Measurements from ENCODE around the gene SLC25A2.
"Not testable (repeated sequence)": the region's sequence is repeated elsewhere in the genome, so short reads cannot be mapped to it uniquely, and the experiment has no call there.

The SLC25A2 gene

DNA sequence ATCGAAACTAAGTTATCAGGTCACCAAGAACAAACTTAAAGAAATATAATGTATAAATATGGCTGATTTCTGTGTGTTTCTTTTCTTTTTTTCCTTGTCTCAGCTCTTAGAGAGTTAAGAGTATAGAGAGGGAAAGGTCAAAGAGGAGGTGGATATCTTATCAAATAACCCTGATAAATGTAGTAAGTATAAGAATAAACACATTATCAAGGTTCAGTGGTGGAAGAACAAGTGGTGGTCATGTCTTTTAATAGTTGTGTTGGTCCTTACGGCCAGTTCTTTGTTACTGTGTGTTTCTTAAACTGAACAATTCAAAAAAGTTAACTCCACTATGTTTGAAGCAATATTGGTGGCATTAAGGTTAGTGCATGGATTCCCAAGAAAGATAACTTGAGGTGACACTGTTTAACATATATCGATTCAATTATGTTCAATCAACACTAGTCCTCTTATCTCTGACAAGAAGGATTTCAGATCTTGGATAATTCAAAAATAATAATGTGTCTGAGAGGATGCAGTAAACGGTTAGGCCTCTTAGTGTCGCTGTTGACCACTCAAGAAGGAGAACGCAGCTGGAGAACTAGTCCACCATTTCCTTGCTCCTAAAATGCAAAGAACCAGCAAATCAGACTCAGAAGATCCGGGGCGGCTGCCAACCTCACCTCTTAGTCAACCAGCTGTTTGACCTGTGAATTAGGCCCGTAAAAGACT, 39.5 kb upstream of the SLC25A2 start, which contains the start of gene PCDHGA3:
Gene PCDHGA3, plus strand, starts transcription at position 588 of the 711 bp plus-strand sequence. CDS start 205 bp downstream, outside the sequence.
- peak in 2 of 3 donors; percentile 66 to 76 for DNase-seq
- 2% methylated on average over 6 of the region's 9 CpGs for WGBS (ENCODE audit: insufficient coverage)
- peaks cover 13 to 83% (median 27%) of the 10 kb centered on the region in 5 experiments for H3K27me3 ChIP-seq (replicated peaks in 2 of 5; ENCODE audit: control insufficient read depth in 4 of 5, insufficient read depth in 5 of 5, low read length in 4 of 5)
- no peak within 1 kb of the TSS for H3K27ac ChIP-seq (ENCODE audit: insufficient read depth in 1 of 2, low read depth in 1 of 2, low read length in 2 of 2, poor library complexity in 1 of 2, severe bottlenecking in 2 of 2)
- H3K9me3 ChIP-seq (ENCODE audit: control extremely low read depth in 1 of 5, control insufficient read depth in 4 of 5, insufficient read depth in 2 of 5, low read depth in 1 of 5, low read length in 4 of 5), result peaks cover 12 to 64% (median 42%) of the 10 kb centered on the region in 5 experiments
- POLR2A ChIA-PET, result no interaction called here
- H3K4me3 ChIP-seq (ENCODE audit: control insufficient read depth in 1 of 7, extremely low read depth in 1 of 7, insufficient read depth in 4 of 7, low read depth in 2 of 7, low read length in 6 of 7), result peak within 1 kb of the TSS in 4 of 7 experiments; percentile 6 to 51 (median 10)
- H3K36me3 ChIP-seq (ENCODE audit: control insufficient read depth in 4 of 4, insufficient read depth in 4 of 4, low read length in 3 of 4), result peaks cover 0 to 9% (median 0%) of the 10 kb centered on the region in 4 experiments
- CTCF ChIA-PET, result interaction anchor here (0.7 to 2.6 kb wide), 6 partner anchors 9 to 73 kb away, joined by 3 to 7 read pairs (median 4); partner anchors contain the start of genes PCDHGA1, PCDHGA4 and TAF7
- H3K4me1 ChIP-seq (ENCODE audit: control extremely low read depth in 1 of 4, control insufficient read depth in 4 of 4, insufficient read depth in 4 of 4, low read length in 3 of 4), result no peaks in the 10 kb centered on the region

DNA sequence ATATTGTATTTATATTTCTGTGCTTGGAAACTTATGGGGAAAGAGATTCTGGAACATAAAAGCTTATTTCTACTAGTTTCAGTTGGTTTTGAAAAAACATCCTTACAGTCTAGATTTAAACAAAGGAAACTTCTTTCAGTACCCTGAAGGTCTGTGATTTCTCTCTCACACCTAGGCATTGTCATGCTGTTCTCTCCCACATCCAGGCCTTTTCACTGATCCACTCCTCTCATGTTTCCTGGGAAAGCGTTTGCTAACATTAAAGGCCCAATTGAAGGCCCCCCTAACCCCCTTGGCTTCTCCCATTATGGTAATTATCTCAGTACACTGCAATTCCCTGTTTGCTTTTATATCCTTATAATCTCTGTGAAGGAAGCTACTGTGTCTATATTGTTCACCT, 38.9 kb upstream of the SLC25A2 start:
- 60% methylated on average over 1 of the region's 1 CpG for WGBS (ENCODE audit: insufficient coverage)
- no peaks in the 10 kb centered on the region for H3K4me1 ChIP-seq (ENCODE audit: control extremely low read depth in 1 of 4, control insufficient read depth in 4 of 4, insufficient read depth in 4 of 4, low read length in 3 of 4)
- ChIA-PET CTCF (interaction anchor here (0.7 to 2.6 kb wide), 7 partner anchors 8 to 74 kb away, joined by 3 to 7 read pairs (median 4); partner anchors contain the start of genes PCDHGA1, PCDHGA4 and TAF7), POLR2A (no interaction called here)
- peaks cover 0 to 9% (median 0%) of the 10 kb centered on the region in 4 experiments for H3K36me3 ChIP-seq (ENCODE audit: control insufficient read depth in 4 of 4, insufficient read depth in 4 of 4, low read length in 3 of 4)
- H3K4me3 ChIP-seq (ENCODE audit: control insufficient read depth in 1 of 7, extremely low read depth in 1 of 7, insufficient read depth in 4 of 7, low read depth in 2 of 7, low read length in 6 of 7), result no peak overlapping the region
- H3K27ac ChIP-seq (ENCODE audit: insufficient read depth in 1 of 2, low read depth in 1 of 2, low read length in 2 of 2, poor library complexity in 1 of 2, severe bottlenecking in 2 of 2), result no peak overlapping the region
- peaks cover 14 to 84% (median 30%) of the 10 kb centered on the region in 5 experiments for H3K27me3 ChIP-seq (replicated peaks in 2 of 5; ENCODE audit: control insufficient read depth in 4 of 5, insufficient read depth in 5 of 5, low read length in 4 of 5)
- peaks cover 12 to 71% (median 45%) of the 10 kb centered on the region in 5 experiments for H3K9me3 ChIP-seq (ENCODE audit: control extremely low read depth in 1 of 5, control insufficient read depth in 4 of 5, insufficient read depth in 2 of 5, low read depth in 1 of 5, low read length in 4 of 5)
- DNase-seq, result no peak

DNA sequence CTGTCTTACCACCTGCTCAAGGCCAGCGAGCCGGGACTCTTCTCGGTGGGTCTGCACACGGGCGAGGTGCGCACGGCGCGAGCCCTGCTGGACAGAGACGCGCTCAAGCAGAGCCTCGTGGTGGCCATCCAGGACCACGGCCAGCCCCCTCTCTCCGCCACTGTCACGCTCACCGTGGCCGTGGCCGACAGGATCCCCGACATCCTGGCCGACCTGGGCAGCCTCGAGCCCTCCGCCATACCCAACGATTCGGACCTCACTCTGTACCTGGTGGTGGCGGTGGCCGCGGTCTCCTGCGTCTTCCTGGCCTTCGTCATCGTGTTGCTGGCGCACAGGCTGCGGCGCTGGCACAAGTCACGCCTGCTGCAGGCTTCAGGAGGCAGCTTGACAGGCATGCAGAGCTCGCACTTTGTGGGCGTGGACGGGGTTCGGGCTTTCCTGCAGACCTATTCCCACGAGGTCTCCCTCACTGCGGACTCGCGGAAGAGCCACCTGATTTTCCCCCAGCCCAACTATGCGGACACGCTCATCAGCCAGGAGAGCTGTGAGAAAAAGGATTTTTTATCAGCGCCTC, 37.0 kb upstream of the SLC25A2 start:
- H3K4me3 ChIP-seq (ENCODE audit: control insufficient read depth in 1 of 7, extremely low read depth in 1 of 7, insufficient read depth in 4 of 7, low read depth in 2 of 7, low read length in 6 of 7); H3K4me1 ChIP-seq (ENCODE audit: control extremely low read depth in 1 of 4, control insufficient read depth in 4 of 4, insufficient read depth in 4 of 4, low read length in 3 of 4); POLR2A ChIA-PET; H3K27ac ChIP-seq (ENCODE audit: insufficient read depth in 1 of 2, low read depth in 1 of 2, low read length in 2 of 2, poor library complexity in 1 of 2, severe bottlenecking in 2 of 2); DNase-seq; H3K36me3 ChIP-seq (ENCODE audit: control insufficient read depth in 4 of 4, insufficient read depth in 4 of 4, low read length in 3 of 4): not testable (repeated sequence)
- 48% methylated on average over 23 of the region's 45 CpGs for WGBS (ENCODE audit: insufficient coverage)
- Histone ChIP-seq H3K9me3 (ENCODE audit: control extremely low read depth in 1 of 5, control insufficient read depth in 4 of 5, insufficient read depth in 2 of 5, low read depth in 1 of 5, low read length in 4 of 5) (peaks cover 21 to 80% (median 47%) of the 10 kb centered on the region in 5 experiments), H3K27me3 (replicated peaks in 2 of 5; ENCODE audit: control insufficient read depth in 4 of 5, insufficient read depth in 5 of 5, low read length in 4 of 5) (peaks cover 22 to 82% (median 29%) of the 10 kb centered on the region in 5 experiments)
- CTCF ChIA-PET, result interaction anchor here (1.4 kb wide), 1 partner anchor 16 kb away, joined by 3 read pairs; no protein-coding TSS in a partner anchor

DNA sequence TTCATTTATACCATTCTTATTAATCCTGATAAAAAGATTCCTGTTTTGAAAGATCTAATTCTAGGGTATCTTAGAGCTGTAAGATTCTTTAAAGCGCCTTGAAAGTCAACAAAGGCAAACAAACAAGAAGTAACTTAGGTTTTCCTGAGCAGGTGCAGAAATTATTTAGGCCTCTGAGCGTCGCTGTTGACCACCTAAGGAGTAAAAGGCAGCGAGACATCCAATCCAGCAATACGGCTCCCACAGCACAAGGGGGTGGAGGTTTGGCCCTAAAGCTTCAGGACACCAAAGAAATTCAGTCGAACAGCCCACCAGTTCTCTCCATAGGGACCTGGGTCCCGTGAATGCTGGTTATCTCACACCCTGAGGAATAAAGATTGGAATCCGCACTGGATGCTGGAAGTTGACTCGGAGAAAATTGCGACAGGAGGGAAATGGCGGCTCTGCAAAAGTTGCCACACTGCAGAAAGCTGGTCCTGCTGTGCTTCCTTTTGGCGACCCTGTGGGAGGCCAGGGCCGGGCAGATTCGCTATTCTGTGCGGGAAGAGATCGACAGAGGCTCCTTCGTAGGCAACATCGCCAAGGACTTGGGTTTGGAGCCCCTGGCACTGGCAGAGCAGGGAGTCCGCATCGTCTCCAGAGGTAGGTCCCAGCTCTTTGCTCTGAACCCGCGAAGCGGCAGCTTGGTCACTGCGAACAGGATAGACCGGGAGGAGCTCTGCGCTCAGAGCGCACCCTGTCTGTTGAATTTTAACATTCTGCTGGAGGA, 34.9 kb upstream of the SLC25A2 start, which contains the start of gene PCDHGA2:
Gene PCDHGA2, plus strand, starts transcription at position 223 of the 769 bp plus-strand sequence.
- ChIA-PET CTCF (interaction anchor here (0.8 to 2.5 kb wide), 8 partner anchors 9 to 219 kb away, joined by 3 to 12 read pairs (median 4); partner anchors contain the start of genes PCDHGA1, PCDHGA10, PCDHGB3 and TAF7), POLR2A (no interaction called here)
- peak; percentile 47 to 79 (median 73) for DNase-seq
- Histone ChIP-seq H3K27me3 (replicated peaks in 2 of 5; ENCODE audit: control insufficient read depth in 4 of 5, insufficient read depth in 5 of 5, low read length in 4 of 5) (peaks cover 17 to 76% (median 38%) of the 10 kb centered on the region in 5 experiments), H3K4me3 (ENCODE audit: control insufficient read depth in 1 of 7, extremely low read depth in 1 of 7, insufficient read depth in 4 of 7, low read depth in 2 of 7, low read length in 6 of 7) (peak within 1 kb of the TSS in 5 of 7 experiments; percentile 5 to 60 (median 33)), H3K36me3 (ENCODE audit: control insufficient read depth in 4 of 4, insufficient read depth in 4 of 4, low read length in 3 of 4) (peaks cover 0 to 3% (median 0%) of the 10 kb centered on the region in 4 experiments), H3K27ac (ENCODE audit: insufficient read depth in 1 of 2, low read depth in 1 of 2, low read length in 2 of 2, poor library complexity in 1 of 2, severe bottlenecking in 2 of 2) (no peak within 1 kb of the TSS), H3K4me1 (ENCODE audit: control extremely low read depth in 1 of 4, control insufficient read depth in 4 of 4, insufficient read depth in 4 of 4, low read length in 3 of 4) (no peaks in the 10 kb centered on the region), H3K9me3 (ENCODE audit: control extremely low read depth in 1 of 5, control insufficient read depth in 4 of 5, insufficient read depth in 2 of 5, low read depth in 1 of 5, low read length in 4 of 5) (peaks cover 27 to 74% (median 31%) of the 10 kb centered on the region in 5 experiments)
- WGBS (ENCODE audit: insufficient coverage), result 12% methylated on average over 25 of the region's 27 CpGs

DNA sequence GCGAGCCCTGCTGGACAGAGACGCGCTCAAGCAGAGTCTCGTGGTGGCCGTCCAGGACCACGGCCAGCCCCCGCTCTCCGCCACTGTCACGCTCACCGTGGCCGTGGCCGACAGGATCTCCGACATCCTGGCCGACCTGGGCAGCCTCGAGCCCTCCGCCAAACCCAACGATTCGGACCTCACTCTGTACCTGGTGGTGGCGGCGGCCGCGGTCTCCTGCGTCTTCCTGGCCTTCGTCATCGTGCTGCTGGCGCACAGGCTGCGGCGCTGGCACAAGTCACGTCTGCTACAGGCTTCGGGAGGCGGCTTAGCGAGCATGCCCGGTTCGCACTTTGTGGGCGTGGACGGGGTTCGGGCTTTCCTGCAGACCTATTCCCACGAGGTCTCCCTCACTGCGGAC, 28.7 kb upstream of the SLC25A2 start:
- CTCF ChIA-PET, result interaction anchor here (1.0 kb wide), 2 partner anchors 10 kb away, joined by 3 to 4 read pairs; no protein-coding TSS in a partner anchor
- H3K4me1 ChIP-seq (ENCODE audit: control extremely low read depth in 1 of 4, control insufficient read depth in 4 of 4, insufficient read depth in 4 of 4, low read length in 3 of 4); H3K36me3 ChIP-seq (ENCODE audit: control insufficient read depth in 4 of 4, insufficient read depth in 4 of 4, low read length in 3 of 4); H3K27ac ChIP-seq (ENCODE audit: insufficient read depth in 1 of 2, low read depth in 1 of 2, low read length in 2 of 2, poor library complexity in 1 of 2, severe bottlenecking in 2 of 2); POLR2A ChIA-PET; H3K4me3 ChIP-seq (ENCODE audit: control insufficient read depth in 1 of 7, extremely low read depth in 1 of 7, insufficient read depth in 4 of 7, low read depth in 2 of 7, low read length in 6 of 7); DNase-seq: not testable (repeated sequence)
- Histone ChIP-seq H3K27me3 (replicated peaks in 2 of 5; ENCODE audit: control insufficient read depth in 4 of 5, insufficient read depth in 5 of 5, low read length in 4 of 5) (peaks cover 15 to 71% (median 34%) of the 10 kb centered on the region in 5 experiments), H3K9me3 (ENCODE audit: control extremely low read depth in 1 of 5, control insufficient read depth in 4 of 5, insufficient read depth in 2 of 5, low read depth in 1 of 5, low read length in 4 of 5) (peaks cover 18 to 77% (median 39%) of the 10 kb centered on the region in 5 experiments)
- 39% methylated on average over 35 of the region's 39 CpGs for WGBS (ENCODE audit: insufficient coverage)

DNA sequence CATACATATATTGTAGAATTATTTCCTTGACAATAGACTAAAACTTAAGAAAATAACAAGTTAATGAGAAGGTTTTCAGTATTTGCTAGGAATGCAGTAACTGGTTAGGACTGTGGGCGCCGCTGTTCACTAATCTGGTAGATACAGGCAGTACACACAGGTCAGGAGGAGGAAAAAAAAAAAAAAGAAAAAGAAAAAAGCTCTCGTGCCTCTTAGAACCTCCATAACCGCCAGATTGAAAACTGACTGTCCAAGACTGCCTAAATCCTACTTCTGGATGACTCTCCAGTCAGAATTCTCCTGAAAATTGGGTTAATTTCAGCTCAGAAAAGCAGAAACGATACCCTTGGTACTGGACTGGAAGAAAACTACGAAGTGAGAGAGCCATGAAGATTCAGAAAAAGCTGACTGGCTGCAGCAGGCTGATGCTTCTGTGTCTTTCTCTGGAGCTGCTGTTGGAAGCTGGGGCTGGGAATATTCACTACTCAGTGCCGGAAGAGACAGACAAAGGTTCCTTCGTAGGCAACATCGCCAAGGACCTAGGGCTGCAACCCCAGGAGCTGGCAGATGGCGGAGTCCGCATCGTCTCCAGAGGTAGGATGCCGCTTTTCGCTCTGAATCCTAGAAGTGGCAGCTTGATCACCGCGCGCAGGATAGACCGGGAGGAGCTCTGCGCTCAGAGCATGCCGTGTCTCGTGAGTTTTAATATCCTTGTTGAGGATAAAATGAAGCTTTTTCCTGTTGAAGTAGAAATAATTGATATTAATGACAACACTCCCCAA, 26.6 kb upstream of the SLC25A2 start, which contains the start of gene PCDHGA1:
Gene PCDHGA1, plus strand, starts transcription at position 216 of the 782 bp plus-strand sequence.
- Histone ChIP-seq H3K27ac (ENCODE audit: insufficient read depth in 1 of 2, low read depth in 1 of 2, low read length in 2 of 2, poor library complexity in 1 of 2, severe bottlenecking in 2 of 2) (no peak within 1 kb of the TSS), H3K27me3 (replicated peaks in 2 of 5; ENCODE audit: control insufficient read depth in 4 of 5, insufficient read depth in 5 of 5, low read length in 4 of 5) (peaks cover 15 to 67% (median 24%) of the 10 kb centered on the region in 5 experiments), H3K36me3 (ENCODE audit: control insufficient read depth in 4 of 4, insufficient read depth in 4 of 4, low read length in 3 of 4) (no peaks in the 10 kb centered on the region), H3K9me3 (ENCODE audit: control extremely low read depth in 1 of 5, control insufficient read depth in 4 of 5, insufficient read depth in 2 of 5, low read depth in 1 of 5, low read length in 4 of 5) (peaks cover 12 to 70% (median 44%) of the 10 kb centered on the region in 5 experiments), H3K4me3 (ENCODE audit: control insufficient read depth in 1 of 7, extremely low read depth in 1 of 7, insufficient read depth in 4 of 7, low read depth in 2 of 7, low read length in 6 of 7) (peak within 1 kb of the TSS in 1 of 7 experiments; percentile 27), H3K4me1 (ENCODE audit: control extremely low read depth in 1 of 4, control insufficient read depth in 4 of 4, insufficient read depth in 4 of 4, low read length in 3 of 4) (no peaks in the 10 kb centered on the region)
- WGBS (ENCODE audit: insufficient coverage), result 27% methylated on average over 12 of the region's 21 CpGs
- peak in 2 of 3 donors; percentile 60 to 68 for DNase-seq
- ChIA-PET POLR2A (no interaction called here), CTCF (interaction anchor here (0.7 to 1.5 kb wide), 4 partner anchors 8 to 21 kb away, joined by 4 to 9 read pairs (median 4); partner anchors contain the start of genes PCDHGA2 and TAF7)
